HG02763 (cell line): ENCODE results near the gene ARHGAP32.
"Not testable (repeated sequence)": the region's sequence is repeated elsewhere in the genome, so short reads cannot be mapped to it uniquely, and the experiment has no call there.

Source experiments
- ATAC-seq: cut with Tn5 transposase; IDR thresholded peaks from one replicate; pipeline ENCODE4 v1.9.1; 2021; ENCODE audit warnings: mild to moderate bottlenecking, moderate library complexity; ENCODE audit not compliant: unreplicated experiment

The ARHGAP32 gene

GRCh38 chr11:128937480-128937879, 254.6 kb downstream of the ARHGAP32 start:
- no peak for ATAC-seq

GRCh38 chr11:128936606-128937251, 255.4 kb downstream of the ARHGAP32 start:
- ATAC-seq, result no peak

GRCh38 chr11:128934926-128935325, 257.2 kb downstream of the ARHGAP32 start:
- ATAC-seq, result no peak

- no peak for ATAC-seq
These were observed 257.8 kb downstream of the ARHGAP32 start for GRCh38 chr11:128934351-128934750.

- ATAC-seq, result no peak
These were observed 258.5 kb downstream of the ARHGAP32 start for GRCh38 chr11:128933481-128934178.

GRCh38 chr11:128931668-128932067, 260.5 kb downstream of the ARHGAP32 start:
- no peak for ATAC-seq

GRCh38 chr11:128931066-128931465, 261.1 kb downstream of the ARHGAP32 start:
- ATAC-seq, result no peak

- ATAC-seq, result no peak
These were observed 262.1 kb downstream of the ARHGAP32 start for GRCh38 chr11:128929991-128930390.

GRCh38 chr11:128929468-128929867, 262.7 kb downstream of the ARHGAP32 start:
- ATAC-seq, result no peak

- ATAC-seq, result peak; percentile 96
These were observed 263.7 kb downstream of the ARHGAP32 start for GRCh38 chr11:128928400-128928799.

GRCh38 chr11:128927683-128928336, 264.3 kb downstream of the ARHGAP32 start:
- no peak for ATAC-seq

- ATAC-seq, result no peak
These were observed 265.0 kb downstream of the ARHGAP32 start for GRCh38 chr11:128927108-128927461.

- no peak for ATAC-seq
These were observed 265.6 kb downstream of the ARHGAP32 start for GRCh38 chr11:128926437-128927107.

GRCh38 chr11:128926000-128926399, 266.1 kb downstream of the ARHGAP32 start:
- no peak for ATAC-seq

- no peak for ATAC-seq
These were observed 266.9 kb downstream of the ARHGAP32 start for GRCh38 chr11:128925250-128925600.

- no peak for ATAC-seq
These were observed 267.4 kb downstream of the ARHGAP32 start for GRCh38 chr11:128924510-128925249.

GRCh38 chr11:128924104-128924503, 268.0 kb downstream of the ARHGAP32 start:
- ATAC-seq, result no peak

GRCh38 chr11:128921793-128922192, 270.3 kb downstream of the ARHGAP32 start:
- ATAC-seq, result no peak

GRCh38 chr11:128920666-128921065, 271.5 kb downstream of the ARHGAP32 start:
- ATAC-seq, result no peak

- not testable (repeated sequence) for ATAC-seq
These were observed 272.5 kb downstream of the ARHGAP32 start for GRCh38 chr11:128919635-128920034.

GRCh38 chr11:128919216-128919615, 272.9 kb downstream of the ARHGAP32 start:
- ATAC-seq, result no peak
